CD4-positive, alpha-beta T cell (primary cell): Measurements from ENCODE around the gene EXOG. TPM values are rescaled to one million over a fixed set of nuclear protein-coding genes. Genes with fewer than 3 reads are reported as not detected.
A peak's percentile ranks its signal among the peaks of the same experiment; 100 is the strongest.

Experiments used
- ATAC-seq: fragments of 200-7000 bp; cut with Tn5 transposase; one replicate; pipeline ENCODE4 v1.10.0; 2022; ENCODE audit warnings: mild to moderate bottlenecking; ENCODE audit not compliant: poor library complexity
- CTCF ChIA-PET: fragments of 350-600 bp; sonication (Branson Sonifier 250); formaldehyde crosslinking; loops from one replicate; lab custom pipeline; 2021; ENCODE audit warnings: antibody characterized with exemption, inconsistent platforms; lab: Charles Lee
- POLR2A ChIA-PET: fragments of 350-600 bp; sonication (Branson Sonifier 250); formaldehyde crosslinking; loops from one replicate; lab custom pipeline; 2021; ENCODE audit warnings: antibody characterized with exemption, inconsistent platforms; lab: Charles Lee
- DNase-seq, 14 experiments: peaks; one replicate each; pipeline ENCODE4 v3.0.0-alpha.2; 2013 to 2020; ENCODE audit warnings: mixed read lengths in 2 of 14
- H3K27ac ChIP-seq, 2 donors: one replicate each; pipeline versions ENCODE4 v1.5.1 to v1.7.0; 2013; ENCODE audit warnings: low read length in 2 of 2, low read depth in 1 of 2, mild to moderate bottlenecking in 1 of 2
- H3K27me3 ChIP-seq, 2 experiments: 1 replicate in 1 of 2; 2 replicates in 1 of 2; pipeline versions ENCODE4 v1.6.1 to v1.7.0; 2013; ENCODE audit warnings: low read length in 2 of 2, control low read depth in 1 of 2, mild to moderate bottlenecking in 1 of 2, moderate library complexity in 1 of 2; ENCODE audit not compliant: insufficient read depth in 2 of 2, control insufficient read depth in 1 of 2
- H3K36me3 ChIP-seq: one replicate; pipeline ENCODE4 v1.6.1; 2013; ENCODE audit warnings: low read length, control low read depth; ENCODE audit not compliant: insufficient read depth
- H3K4me1 ChIP-seq: one replicate; pipeline ENCODE4 v1.6.1; 2013; ENCODE audit warnings: low read length, control low read depth; ENCODE audit not compliant: insufficient read depth
- H3K4me3 ChIP-seq: one replicate; pipeline ENCODE4 v1.5.1; 2013; ENCODE audit warnings: mild to moderate bottlenecking, low read length, moderate library complexity
- H3K9me3 ChIP-seq, 2 experiments: 1 replicate in 1 of 2; 2 replicates in 1 of 2; pipeline versions ENCODE4 v1.6.1 to v1.7.0; 2013; ENCODE audit warnings: low read length in 2 of 2, mild to moderate bottlenecking in 2 of 2, control low read depth in 1 of 2, moderate library complexity in 1 of 2; ENCODE audit not compliant: control insufficient read depth in 1 of 2, insufficient read depth in 1 of 2
- H3K27ac Mint-ChIP-seq: one replicate; pipeline ENCODE4 v1.8.0; 2020; ENCODE audit warnings: mixed read lengths
- H3K27me3 Mint-ChIP-seq: one replicate; pipeline ENCODE4 v1.8.0; 2021; ENCODE audit warnings: mixed read lengths
- H3K36me3 Mint-ChIP-seq: one replicate; pipeline ENCODE4 v1.8.0; 2021; ENCODE audit warnings: low read depth, mixed read lengths
- H3K4me1 Mint-ChIP-seq: one replicate; pipeline ENCODE4 v1.8.0; 2021; ENCODE audit warnings: low read depth, mixed read lengths
- H3K4me3 Mint-ChIP-seq: one replicate; pipeline ENCODE4 v1.8.0; 2020; ENCODE audit warnings: mild to moderate bottlenecking, mixed read lengths
- H3K9me3 Mint-ChIP-seq: one replicate; pipeline ENCODE4 v1.8.0; 2020; ENCODE audit warnings: mixed read lengths
- intact Hi-C, 2 experiments: fragments of 100-400 bp; cut with DNase I in 1 of 2; cut with micrococcal nuclease in 1 of 2; formaldehyde crosslinking; loops; one replicate each; pipeline versions ENCODE4 v1.15.1 to v1.9.0; 2023 to 2025; cut with DNase I, micrococcal nuclease
- total RNA-seq, 174 experiments: library from RNA in 2 of 174; stranded (reverse) in 2 of 174; gene quantifications; one replicate each; pipeline ENCODE4 v1.2.3 and lab custom pipeline; 2021 to 2026
- TF ChIP-seq, protein P1 (sequence below): fragments of 200-600 bp; IDR thresholded peaks from one replicate; pipeline ENCODE4 v1.8.0; 2022; ENCODE audit warnings: antibody characterized with exemption, mild to moderate bottlenecking

The EXOG gene
- total RNA-seq, 2 experiments from 2014 or later = 13.7 to 16.0 TPM

DNA sequence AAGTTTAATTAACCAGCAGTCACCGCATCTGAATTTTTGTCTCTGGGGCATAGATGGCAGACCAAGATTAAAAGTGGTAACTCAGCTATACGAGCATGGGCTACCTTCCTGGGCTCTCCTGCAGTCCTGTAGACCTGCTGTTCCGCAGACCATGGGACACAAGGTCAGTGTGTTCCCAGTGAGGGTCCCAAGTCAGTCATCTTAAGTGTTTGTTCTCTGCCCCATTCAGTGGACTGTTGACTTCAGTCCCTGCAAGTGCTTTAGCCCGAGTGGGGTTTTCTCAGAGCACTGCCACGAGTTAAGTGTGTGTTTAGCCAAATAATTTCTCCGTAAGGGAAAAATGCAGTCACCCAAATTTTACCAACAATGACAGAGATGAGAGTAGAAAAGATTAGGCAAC lies 4.9 kb upstream of the EXOG start:
- intact Hi-C loops = loop anchor here in 1 of 2 experiments (5.0 to 10.0 kb wide), 4 partner anchors 544 to 794 kb away; partner anchors contain the start of gene CX3CR1
- Mint-ChIP-seq H3K4me3 (no peak overlapping the region), H3K36me3 (peaks cover 3% of the 10 kb centered on the region), H3K4me1 (peaks cover 4% of the 10 kb centered on the region), H3K27me3 (no peaks in the 10 kb centered on the region), H3K9me3 (no peaks in the 10 kb centered on the region), H3K27ac (no peak overlapping the region)
- Histone ChIP-seq H3K9me3 (no peaks in the 10 kb centered on the region), H3K4me1 (peaks cover 4% of the 10 kb centered on the region), H3K27ac (no peak overlapping the region), H3K27me3 (no peaks in the 10 kb centered on the region), H3K4me3 (no peak overlapping the region), H3K36me3 (no peaks in the 10 kb centered on the region)
- TF ChIP-seq, protein P1, sequence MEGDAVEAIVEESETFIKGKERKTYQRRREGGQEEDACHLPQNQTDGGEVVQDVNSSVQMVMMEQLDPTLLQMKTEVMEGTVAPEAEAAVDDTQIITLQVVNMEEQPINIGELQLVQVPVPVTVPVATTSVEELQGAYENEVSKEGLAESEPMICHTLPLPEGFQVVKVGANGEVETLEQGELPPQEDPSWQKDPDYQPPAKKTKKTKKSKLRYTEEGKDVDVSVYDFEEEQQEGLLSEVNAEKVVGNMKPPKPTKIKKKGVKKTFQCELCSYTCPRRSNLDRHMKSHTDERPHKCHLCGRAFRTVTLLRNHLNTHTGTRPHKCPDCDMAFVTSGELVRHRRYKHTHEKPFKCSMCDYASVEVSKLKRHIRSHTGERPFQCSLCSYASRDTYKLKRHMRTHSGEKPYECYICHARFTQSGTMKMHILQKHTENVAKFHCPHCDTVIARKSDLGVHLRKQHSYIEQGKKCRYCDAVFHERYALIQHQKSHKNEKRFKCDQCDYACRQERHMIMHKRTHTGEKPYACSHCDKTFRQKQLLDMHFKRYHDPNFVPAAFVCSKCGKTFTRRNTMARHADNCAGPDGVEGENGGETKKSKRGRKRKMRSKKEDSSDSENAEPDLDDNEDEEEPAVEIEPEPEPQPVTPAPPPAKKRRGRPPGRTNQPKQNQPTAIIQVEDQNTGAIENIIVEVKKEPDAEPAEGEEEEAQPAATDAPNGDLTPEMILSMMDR = no peak
- POLR2A ChIA-PET = no interaction called here
- no peak for ATAC-seq
- DNase-seq = no peak
- CTCF ChIA-PET = interaction anchor here (1.9 kb wide), 1 partner anchor 30 kb away, joined by 7 read pairs; no protein-coding TSS in a partner anchor

DNA sequence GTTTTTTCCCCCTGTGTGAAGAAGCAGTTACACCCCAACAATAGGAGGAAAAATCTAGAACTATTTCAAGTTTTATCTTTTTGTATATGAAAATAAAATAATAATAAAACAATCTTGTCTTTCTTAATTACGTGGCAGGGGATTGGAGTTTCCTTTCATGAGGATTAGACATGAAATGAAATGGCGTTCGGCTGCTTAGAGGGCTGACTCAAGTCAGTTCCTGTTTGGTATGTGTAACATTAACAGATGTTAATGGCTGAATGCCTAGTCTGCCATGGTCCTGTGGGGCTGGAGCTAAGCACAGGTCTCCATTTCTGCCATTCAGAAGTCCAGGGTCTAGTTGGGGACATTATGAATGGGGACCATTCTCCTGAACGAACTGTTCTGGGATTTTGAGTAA lies 3.1 kb upstream of the EXOG start:
- H3K4me1 ChIP-seq = peaks cover 8% of the 10 kb centered on the region
- POLR2A ChIA-PET = interaction anchor here (1.0 kb wide), 1 partner anchor 29 kb away, joined by 3 read pairs; no protein-coding TSS in a partner anchor
- no peaks in the 10 kb centered on the region for H3K9me3 ChIP-seq
- TF ChIP-seq, protein P1 = no peak
- no peak overlapping the region for H3K4me3 ChIP-seq
- H3K27me3 Mint-ChIP-seq = no peaks in the 10 kb centered on the region
- H3K27ac ChIP-seq = no peak overlapping the region
- H3K36me3 ChIP-seq = no peaks in the 10 kb centered on the region
- ATAC-seq (no peak), DNase-seq (no peak)
- H3K36me3 Mint-ChIP-seq = peaks cover 12% of the 10 kb centered on the region
- H3K4me1 Mint-ChIP-seq = peaks cover 18% of the 10 kb centered on the region
- intact Hi-C loops = loop anchor here in 1 of 2 experiments (5.0 to 10.0 kb wide), 4 partner anchors 542 to 792 kb away; partner anchors contain the start of gene CX3CR1
- CTCF ChIA-PET = interaction anchor here (1.4 kb wide), 1 partner anchor 13 kb away, joined by 4 read pairs; no protein-coding TSS in a partner anchor
- H3K27ac Mint-ChIP-seq = no peak overlapping the region
- no peak overlapping the region for H3K4me3 Mint-ChIP-seq
- no peaks in the 10 kb centered on the region for H3K27me3 ChIP-seq
- H3K9me3 Mint-ChIP-seq = no peaks in the 10 kb centered on the region

DNA sequence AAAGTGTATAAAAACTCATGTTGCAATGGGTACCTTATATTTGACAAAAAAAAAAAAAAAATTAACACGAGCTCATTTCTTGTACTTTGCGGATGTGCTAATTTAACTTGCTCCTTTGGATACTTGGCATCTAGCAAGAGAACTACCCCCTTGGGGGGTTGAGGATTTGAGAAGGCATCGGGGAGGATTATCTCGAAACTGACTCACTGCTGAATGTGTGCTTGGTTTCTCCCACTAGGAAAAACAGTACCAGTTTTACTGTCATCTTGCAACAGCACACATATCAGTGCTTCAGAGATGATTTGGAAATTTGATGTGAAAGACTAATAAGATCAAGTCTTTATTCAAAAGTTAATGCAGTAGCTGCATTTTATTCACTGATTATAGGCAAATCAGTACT lies 891 bp downstream of the EXOG start:
- Histone ChIP-seq H3K9me3 (no peaks in the 10 kb centered on the region), H3K36me3 (peaks cover 15% of the 10 kb centered on the region), H3K4me1 (peaks cover 10% of the 10 kb centered on the region), H3K4me3 (peak overlapping the region; percentile 93), H3K27me3 (no peaks in the 10 kb centered on the region), H3K27ac (no peak overlapping the region)
- Mint-ChIP-seq H3K9me3 (no peaks in the 10 kb centered on the region), H3K27me3 (no peaks in the 10 kb centered on the region), H3K4me1 (peaks cover 31% of the 10 kb centered on the region), H3K27ac (peak overlapping the region; percentile 59), H3K36me3 (peaks cover 48% of the 10 kb centered on the region), H3K4me3 (peak overlapping the region; percentile 90)
- ATAC-seq = no peak
- ChIA-PET POLR2A (interaction anchor here (0.6 to 2.1 kb wide), 7 partner anchors 16 to 951 kb away, joined by 3 to 8 read pairs (median 5); no protein-coding TSS in a partner anchor), CTCF (interaction anchor here (0.9 to 3.6 kb wide), 6 partner anchors 24 to 332 kb away, joined by 3 to 24 read pairs (median 4); partner anchors contain the start of genes OXSR1 and XYLB)
- TF ChIP-seq, protein P1 = no peak
- intact Hi-C loops = loop anchor here in 1 of 2 experiments (5.0 to 10.0 kb wide), 5 partner anchors 360 to 788 kb away; partner anchors contain the start of genes ACAA1, CX3CR1 and MYD88
- no peak for DNase-seq
